Subcutaneous adipose tissue (tissue), 4 donors: Measurements from ENCODE around the gene TCF4. TPM values are rescaled to one million over a fixed set of nuclear protein-coding genes. Genes with fewer than 3 reads are reported as not detected.

ENCODE experiments used
- CTCF ChIP-seq: fragments of 450-650 bp; IDR thresholded peaks from one replicate; pipeline ENCODE4 v1.5.1; 2016; ENCODE audit warnings: low read depth, mild to moderate bottlenecking, control low read depth, antibody characterized with exemption, moderate library complexity
- total RNA-seq, 4 donors: library from RNA; depleted of rRNA; stranded (reverse); fragments of >200 nt; gene quantifications; one replicate each; pipeline ENCODE4 v1.1.0, GENCODE V29; 2016

TCF4 gene
- total RNA-seq, 4 donors from 2014 or later = 110 to 250 (median 170) TPM

GRCh38 chr18:55202232-55202917, 385.6 kb downstream of the TCF4 start:
- TF ChIP-seq CTCF = no peak

GRCh38 chr18:55199291-55199963, 388.6 kb downstream of the TCF4 start:
- TF ChIP-seq CTCF = no peak

GRCh38 chr18:55195863-55196262, 392.1 kb downstream of the TCF4 start:
- no peak for TF ChIP-seq CTCF

GRCh38 chr18:55189972-55190371, 398.0 kb downstream of the TCF4 start:
- no peak for TF ChIP-seq CTCF

GRCh38 chr18:55186588-55186987, 401.4 kb downstream of the TCF4 start:
- TF ChIP-seq CTCF = no peak

- no peak for TF ChIP-seq CTCF
These were observed 402.6 kb downstream of the TCF4 start for GRCh38 chr18:55185391-55185790.

GRCh38 chr18:55179835-55180234, 408.2 kb downstream of the TCF4 start:
- no peak for TF ChIP-seq CTCF
